HG03066 (cell line): ENCODE data around the gene TTC9B.

ENCODE experiments used
- ATAC-seq: cut with Tn5 transposase; IDR thresholded peaks from one replicate; pipeline ENCODE4 v1.9.1; 2021; ENCODE audit warnings: low read depth; ENCODE audit not compliant: unreplicated experiment

TTC9B gene

DNA sequence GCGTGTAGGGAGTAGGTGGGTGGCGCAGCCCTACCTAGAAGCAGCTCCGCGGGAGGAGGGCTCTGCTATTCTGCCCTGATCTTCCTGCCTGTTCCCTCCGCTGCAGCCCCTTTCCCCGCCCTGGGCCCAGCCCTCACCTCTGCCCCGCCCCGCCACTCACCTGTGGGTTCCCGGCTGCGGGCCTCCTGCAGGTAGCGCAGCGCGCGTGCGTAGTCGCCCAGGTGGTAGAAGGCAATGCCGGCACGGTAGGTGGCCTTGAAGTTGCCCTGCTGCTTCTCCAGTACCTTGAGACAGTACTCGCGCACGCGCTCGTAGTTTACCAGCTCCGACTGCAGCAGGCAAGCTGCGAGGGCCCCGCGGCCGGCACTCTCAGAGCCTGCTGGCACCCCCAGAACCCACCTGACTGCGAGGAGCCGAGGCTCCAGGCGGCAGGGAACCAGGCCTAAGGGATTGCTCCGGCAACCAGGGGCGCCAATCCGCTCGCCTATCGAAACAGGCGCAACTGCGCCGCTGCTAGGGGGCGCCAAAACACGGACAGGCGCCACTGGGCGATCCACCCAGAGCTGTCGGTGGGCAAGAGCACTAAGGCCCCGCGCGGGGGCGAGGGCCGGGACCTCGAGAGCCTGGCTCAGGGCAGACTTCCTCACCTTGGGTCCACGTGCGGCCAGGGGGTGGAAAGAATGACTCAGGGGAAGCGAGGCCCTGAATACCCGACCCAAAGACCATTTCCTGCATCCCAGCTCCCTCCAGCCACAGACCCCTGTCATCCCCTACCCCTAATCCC is 965 bp downstream of the TTC9B start:
- no peak for ATAC-seq

DNA sequence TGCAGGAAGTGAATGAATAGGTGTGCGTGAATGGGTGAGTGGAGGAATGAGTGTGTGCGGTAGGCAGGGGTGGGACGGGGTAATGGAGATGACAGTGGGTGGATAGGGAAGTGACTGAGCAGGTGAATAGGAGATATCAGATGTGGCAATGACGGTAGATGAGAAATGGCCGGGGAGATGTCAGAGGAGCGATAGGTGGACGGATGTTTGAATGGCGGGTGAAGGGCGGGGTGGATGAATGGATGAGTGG is 1.5 kb downstream of the TTC9B start:
- no peak for ATAC-seq

DNA sequence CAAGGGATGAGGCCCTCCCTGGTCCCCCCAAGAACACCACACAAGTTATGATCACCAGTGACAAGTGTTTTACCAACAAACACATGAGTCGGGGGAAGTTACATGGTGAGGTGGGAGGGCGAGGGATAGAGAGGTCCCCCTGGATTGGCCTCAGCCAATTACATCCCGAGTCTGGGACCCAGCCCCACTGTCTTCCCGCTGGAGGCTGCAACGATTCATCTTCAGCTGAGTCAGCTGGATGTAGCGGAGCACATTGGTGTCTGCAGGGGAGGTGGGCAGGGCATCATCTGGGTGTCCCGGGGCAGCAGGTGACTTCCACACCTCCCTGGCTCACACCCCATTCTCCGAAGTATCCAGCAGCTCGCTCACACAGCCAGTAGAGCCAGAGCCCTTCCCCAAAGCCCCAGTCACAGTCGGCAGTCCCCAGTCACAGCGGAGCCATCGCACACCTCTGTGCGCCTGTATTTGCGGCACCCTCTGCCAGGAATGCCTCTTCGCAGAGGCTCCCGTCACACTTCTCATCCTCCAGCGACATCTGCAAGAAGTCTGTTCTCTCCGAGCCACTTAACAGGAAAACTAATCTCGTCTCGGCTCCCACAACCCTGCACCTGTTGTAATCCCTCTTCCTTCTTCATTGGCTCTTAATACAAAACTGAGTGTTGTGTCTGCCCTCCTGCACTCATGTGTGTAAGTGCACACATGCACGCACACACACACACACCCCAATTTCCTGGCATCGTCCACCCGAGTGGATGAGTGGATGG is 2.0 kb downstream of the TTC9B start:
- ATAC-seq = no peak

DNA sequence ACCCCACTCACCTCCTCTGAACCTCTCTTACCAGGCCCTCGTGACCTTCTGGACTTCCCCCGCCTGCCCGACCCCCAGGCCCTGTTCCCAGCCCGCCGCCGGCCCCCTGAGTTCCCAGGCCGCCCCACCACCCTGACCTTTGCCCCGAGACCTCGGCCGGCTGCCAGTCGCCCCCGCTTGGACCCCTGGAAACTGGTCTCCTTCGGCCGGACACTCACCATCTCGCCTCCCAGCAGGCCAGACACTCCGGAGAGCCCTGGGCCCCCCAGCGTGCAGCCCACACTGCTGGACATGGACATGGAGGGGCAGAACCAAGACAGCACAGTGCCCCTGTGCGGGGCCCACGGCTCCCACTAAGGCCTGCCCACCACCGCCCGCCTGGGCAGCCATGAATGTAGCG is 3.2 kb downstream of the TTC9B start:
- no peak for ATAC-seq

DNA sequence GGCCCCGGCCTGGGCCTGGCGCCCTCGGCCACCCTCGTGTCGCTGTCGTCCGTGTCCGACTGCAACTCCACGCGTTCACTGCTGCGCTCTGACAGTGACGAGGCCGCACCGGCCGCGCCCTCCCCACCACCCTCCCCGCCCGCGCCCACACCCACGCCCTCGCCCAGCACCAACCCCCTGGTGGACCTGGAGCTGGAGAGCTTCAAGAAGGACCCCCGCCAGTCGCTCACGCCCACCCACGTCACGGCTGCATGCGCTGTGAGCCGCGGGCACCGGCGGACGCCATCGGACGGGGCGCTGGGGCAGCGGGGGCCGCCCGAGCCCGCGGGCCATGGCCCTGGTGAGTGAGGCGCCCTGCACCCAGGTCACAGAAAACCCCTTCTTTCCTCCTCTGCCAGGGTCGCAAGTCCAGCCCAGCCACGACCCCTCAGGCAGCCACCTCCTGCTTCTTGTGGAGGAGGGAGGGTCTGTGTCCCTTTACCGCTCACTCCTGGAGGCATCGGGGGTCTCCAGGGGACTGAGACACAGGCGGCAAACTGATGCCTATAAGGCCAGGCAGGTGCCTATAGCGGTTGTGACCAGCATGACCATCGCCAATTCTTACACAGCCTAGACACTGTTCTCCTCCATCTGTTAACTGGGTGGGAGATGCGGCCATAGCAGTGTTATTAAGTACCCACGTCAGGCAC is 4.2 kb downstream of the TTC9B start:
- no peak for ATAC-seq

DNA sequence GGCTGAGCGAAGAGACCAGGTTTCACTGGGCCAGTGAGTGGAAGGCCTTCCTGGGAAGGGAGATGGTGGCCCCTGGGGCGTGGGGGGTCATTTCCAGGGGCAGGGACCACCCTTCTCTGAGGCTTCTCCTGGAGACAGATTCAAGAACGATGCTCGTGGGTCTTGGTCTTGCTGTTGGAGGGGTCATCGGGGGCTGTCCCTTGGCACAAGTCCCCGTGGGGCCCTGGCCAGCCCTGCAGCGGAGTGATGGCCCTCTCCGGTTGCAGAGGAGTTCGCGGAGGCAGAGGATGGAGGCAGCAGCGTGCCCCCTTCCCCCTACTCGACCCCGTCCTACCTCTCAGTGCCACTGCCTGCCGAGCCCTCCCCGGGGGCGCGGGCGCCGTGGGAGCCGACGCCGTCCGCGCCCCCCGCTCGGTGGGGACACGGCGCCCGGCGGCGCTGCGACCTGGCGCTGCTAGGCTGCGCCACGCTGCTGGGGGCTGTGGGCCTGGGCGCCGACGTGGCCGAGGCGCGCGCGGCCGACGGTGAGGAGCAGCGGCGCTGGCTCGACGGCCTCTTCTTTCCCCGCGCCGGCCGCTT is 4.8 kb downstream of the TTC9B start:
- no peak for ATAC-seq

DNA sequence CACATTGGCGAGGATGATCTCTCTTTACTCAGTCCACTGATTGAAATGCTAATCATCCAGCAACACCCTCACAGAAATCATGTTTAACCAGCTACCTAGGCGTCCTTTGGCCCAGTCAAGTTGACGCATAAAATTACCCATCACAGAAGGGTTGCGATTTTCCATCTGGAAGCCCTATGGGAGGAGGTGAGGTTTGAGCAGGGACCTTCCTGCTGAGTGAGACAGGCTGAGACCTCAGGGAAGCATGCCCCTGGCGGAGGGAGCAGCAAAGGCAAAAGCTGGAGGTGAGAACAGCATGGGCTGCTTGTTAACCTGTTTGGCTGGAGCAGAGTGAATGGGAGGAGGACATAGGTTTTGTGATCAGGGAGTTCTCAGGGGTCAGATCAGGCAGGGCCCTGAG is 7.3 kb downstream of the TTC9B start:
- ATAC-seq = no peak

DNA sequence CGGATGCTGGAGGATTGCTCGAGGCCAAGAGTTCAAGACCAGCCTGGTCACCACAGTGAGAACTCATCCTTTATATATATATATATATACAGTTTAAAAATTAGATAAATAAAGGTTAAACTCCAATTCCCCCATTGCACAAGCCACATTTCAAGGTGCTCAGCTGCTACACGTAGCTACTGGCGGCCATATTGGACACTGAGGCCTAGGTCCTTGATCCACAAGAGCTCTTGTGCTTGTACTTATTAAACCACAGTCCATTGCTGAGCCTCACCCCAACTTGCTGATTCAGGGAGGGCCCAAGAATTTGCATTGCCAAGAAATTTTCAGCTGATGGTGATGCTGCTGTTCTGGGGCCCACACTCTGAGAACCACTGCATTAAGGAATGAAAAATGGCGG is 9.6 kb downstream of the TTC9B start:
- no peak for ATAC-seq

DNA sequence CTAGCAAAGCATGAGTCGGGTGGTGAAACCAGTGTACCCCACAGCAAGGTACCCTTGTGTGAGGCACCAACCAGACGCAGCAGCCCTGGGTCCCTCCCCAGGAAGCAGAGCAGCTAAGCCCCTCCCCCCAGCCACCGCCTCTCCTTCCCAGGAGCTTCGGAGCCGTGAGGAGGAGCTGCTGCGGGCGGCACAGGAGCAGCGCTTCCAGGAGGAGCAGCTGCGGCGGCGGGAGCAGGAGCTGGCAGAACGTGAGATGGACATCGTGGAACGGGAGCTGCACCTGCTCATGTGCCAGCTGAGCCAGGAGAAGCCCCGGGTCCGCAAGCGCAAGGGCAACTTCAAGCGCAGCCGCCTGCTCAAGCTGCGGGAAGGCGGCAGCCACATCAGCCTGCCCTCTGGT is 12.4 kb downstream of the TTC9B start:
- ATAC-seq = no peak

DNA sequence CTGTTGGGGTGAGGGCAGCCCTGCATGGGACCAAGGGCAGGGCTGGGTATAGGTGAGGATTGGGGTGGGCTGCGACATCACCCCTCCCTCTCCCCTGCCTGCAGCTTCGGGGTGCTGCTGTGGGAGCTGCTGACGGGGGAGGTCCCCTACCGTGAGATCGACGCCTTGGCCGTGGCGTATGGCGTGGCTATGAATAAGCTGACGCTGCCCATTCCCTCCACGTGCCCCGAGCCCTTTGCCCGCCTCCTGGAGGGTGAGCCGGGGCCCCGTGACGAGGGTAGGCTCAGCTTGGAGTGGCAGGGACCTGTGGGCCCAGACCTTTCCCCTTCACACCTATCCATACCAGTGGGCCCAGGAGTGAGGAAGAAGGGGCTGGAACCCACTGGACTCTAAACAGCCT is 13.8 kb downstream of the TTC9B start:
- no peak for ATAC-seq

DNA sequence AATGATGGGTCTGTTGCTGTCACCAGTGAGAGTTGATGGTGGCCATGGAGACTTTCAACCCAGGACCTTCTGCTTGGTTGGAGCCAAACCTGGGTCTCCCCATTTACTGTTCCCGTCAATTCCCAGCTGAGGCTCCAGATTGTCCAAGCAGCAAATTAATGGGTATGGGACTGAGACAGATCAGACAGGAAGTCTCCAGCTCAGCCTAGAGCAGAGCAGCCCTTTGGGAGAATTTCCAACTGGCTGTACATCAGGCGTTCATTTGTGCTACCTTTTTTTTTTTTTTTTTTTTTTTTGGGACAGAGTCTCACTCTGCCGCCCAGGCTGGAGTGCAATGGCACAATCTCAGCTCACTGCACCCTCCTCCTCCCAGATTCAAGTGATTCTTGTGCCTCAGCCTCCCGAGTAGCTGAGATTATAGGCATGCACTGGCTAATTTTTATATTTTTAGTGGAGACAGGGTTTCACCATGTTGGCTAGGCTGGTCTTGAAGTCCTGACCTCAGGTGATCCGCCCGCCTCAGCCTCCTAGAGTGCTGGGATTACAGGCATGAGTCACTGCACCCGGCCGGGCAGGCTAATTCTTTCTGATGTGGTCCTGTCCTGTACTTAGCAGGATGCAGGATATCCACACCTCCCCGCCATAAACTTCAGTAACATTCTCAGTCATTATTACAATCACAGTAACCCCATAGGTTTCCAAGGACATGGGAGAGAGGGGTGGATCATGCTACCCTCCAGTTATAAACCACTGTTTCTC is 17.7 kb downstream of the TTC9B start:
- no peak for ATAC-seq

DNA sequence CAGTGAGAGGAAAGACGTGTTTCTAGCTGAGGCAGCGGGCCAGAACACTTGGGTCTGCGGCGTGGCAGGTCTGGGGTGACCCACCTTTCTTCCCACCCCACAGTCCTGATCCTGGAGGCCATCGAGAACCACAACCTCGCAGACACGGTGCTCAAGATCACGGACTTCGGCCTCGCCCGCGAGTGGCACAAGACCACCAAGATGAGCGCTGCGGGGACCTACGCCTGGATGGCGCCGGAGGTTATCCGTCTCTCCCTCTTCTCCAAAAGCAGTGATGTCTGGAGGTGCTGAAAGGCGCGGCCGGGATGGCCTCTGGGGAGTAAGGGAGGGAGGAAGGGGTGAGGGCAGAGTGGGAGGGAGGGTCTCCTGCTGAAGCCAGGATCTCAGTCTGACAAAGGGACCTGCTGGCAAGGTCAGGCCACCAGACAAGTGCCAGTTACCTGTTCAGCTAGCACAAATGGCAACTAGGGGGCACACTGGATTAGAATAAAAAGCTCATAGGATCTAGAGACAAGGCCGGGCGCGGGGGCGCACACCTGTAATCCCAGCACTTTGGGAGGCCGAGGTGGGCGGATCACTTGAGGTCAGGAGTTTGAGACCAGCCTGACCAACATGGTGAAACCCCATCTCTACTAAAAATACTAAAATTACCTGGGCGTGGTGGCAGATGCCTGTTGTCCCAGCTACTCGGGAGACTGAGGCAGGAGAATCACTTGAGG is 19.8 kb downstream of the TTC9B start:
- ATAC-seq = no peak

DNA sequence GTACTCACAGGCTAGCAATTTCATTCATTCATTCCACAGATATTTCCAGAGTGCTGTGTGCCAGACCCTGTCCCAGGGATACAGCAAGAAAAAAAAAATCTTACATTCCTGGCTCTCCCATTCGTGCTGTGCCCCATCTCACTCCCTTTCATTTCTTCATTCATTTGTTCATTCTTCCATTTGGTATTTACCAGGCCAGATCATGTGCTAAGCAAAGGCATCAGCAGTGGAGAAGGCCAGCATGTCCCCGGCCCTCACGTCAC is 24.7 kb downstream of the TTC9B start:
- ATAC-seq = no peak

DNA sequence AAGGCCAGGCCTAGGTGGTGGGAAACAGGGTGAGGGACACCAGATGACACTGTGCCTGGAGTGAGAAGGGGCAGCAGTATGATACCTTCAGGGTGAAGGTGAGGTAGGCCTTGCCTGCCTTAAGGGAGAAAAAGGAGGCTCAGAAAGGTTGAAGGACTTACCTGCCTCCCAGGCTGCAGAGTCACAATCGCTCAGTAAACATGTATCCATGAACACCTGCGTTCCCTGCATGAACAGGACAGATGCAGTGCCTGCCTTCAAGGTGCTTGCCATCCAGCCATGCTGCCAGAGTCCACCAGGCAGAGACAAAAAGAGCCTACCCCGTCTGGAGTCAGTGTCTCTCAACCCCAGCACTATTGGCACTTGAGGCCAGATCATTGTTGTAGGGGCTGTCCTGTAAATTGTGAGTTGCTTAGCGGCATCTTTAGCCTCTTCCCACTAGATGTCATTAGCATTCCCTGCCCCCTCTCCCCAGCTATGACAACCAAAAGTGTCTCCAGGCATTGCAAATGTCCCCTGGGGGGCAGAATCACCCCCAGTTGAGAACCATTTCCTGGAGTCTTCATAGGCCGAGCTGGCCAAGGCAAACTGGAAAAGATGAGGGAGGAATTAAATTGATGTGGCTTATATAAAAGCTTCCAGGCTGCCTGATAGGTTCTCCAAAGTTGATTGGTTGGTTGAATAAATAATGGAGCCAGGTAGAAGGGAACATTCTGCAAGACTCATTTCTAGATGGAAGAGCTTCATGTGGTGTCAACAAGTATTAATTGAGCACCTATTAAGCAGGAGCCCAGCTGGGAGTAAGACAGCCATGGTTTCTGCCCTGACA is 25.2 kb downstream of the TTC9B start:
- ATAC-seq = no peak

DNA sequence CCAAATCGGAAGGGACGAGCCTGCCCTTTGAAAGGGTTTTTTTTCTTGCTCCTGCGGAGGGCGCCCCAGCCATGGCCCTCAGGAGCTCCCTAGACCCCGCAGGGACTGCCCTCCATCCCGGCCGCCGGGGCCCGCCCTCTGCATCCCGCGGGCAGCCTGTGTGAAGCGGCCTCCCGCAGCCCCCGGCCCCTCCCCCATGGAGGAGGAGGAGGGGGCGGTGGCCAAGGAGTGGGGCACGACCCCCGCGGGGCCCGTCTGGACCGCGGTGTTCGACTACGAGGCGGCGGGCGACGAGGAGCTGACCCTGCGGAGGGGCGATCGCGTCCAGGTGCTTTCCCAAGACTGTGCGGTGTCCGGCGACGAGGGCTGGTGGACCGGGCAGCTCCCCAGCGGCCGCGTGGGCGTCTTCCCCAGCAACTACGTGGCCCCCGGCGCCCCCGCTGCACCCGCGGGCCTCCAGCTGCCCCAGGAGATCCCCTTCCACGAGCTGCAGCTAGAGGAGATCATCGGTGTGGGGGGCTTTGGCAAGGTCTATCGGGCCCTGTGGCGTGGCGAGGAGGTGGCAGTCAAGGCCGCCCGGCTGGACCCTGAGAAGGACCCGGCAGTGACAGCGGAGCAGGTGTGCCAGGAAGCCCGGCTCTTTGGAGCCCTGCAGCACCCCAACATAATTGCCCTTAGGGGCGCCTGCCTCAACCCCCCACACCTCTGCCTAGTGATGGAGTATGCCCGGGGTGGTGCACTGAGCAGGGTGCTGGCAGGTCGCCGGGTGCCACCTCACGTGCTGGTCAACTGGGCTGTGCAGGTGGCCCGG is 26.1 kb downstream of the TTC9B start:
- no peak for ATAC-seq

DNA sequence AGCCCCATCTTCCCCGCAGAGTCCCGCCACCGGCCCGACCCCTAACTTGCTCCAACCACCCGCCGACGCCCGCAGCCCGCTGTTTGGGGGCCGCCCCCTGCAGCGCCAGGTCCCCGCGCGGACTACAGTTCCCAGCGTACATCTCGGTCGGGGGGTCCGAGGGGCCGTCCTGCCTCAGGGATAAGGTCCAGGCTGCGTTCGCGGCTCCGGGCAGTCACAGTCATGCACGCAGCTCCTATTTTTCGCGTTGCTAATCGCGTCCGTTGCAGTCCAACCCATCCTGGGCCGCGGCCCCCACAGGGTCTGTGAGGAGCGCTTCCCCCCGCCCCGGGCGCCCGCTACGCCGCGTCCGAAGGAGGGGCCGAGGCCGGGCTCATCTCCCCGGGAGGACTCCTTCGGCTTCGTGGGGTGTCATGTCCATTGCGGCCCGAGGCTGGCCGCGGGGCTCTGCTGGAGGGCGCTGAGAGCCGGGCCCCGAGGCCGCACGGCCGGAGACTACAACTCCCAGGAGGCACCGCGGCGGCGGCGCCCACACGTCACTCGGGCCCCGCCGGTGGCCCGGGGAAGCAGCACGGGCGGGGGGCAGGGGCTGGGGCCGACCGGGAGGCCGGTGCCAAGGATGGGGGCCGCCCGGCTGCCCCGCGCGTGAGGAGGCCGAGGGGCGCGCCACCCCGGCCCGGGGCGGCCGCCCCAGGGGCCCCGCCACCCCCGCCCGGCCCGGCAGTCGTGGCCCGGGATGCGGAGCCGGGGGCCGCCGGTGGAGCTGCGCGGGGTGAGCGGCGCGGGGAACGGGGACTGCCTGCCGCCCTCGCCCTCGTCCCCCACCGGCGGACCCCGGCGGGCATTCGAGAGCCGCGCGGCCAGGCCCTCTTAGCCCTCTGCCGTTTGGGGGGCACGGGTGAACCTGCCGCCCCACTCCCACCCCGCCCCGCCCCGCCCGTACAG is 27.0 kb downstream of the TTC9B start, which contains the start of gene MAP3K10:
MAP3K10 (plus strand) TSS at position 536 of the 945 bp plus-strand sequence. CDS start 606 bp downstream, outside the sequence.
- ATAC-seq = peak; percentile 78

DNA sequence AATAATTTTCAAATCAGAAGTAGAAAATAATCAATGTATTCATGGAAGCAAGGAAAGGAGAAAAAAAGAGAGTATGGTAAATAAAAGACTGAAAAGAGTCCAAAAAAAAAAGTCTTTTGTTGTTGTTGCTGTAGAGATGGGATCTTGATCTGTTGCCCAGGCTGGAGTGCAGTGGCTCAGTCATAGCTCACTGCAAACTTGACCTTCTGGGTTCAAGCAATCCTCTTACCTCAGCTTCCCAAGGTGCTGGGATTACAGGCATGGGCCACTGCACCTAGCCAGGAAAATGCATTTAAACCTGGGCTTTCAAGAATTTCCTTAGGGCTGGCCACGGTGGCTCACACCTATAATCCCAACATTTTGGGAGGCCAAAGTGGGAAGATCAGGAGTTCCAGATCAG is 33.9 kb downstream of the TTC9B start:
- no peak for ATAC-seq

DNA sequence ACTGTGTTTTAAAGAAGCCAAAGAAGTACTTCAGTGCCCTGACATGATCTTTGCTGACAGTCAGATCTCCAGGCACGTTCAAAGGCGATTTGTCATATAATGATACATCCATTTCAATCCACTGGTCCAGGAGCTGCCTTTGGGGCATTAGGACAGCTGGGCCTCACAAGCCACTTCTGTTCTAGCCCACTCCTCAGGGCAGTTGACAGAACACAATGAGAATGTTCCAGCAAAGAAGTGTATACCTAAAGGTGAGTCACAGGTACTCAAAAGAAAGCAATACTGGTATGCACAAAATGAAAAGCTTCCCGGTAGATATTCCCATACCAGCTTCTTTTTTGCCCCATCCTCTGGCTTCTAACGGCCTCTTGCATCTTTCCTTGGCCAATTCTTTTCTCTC is 39.4 kb downstream of the TTC9B start:
- no peak for ATAC-seq
